ENCODE results near the gene IGSF9B.

DNA sequence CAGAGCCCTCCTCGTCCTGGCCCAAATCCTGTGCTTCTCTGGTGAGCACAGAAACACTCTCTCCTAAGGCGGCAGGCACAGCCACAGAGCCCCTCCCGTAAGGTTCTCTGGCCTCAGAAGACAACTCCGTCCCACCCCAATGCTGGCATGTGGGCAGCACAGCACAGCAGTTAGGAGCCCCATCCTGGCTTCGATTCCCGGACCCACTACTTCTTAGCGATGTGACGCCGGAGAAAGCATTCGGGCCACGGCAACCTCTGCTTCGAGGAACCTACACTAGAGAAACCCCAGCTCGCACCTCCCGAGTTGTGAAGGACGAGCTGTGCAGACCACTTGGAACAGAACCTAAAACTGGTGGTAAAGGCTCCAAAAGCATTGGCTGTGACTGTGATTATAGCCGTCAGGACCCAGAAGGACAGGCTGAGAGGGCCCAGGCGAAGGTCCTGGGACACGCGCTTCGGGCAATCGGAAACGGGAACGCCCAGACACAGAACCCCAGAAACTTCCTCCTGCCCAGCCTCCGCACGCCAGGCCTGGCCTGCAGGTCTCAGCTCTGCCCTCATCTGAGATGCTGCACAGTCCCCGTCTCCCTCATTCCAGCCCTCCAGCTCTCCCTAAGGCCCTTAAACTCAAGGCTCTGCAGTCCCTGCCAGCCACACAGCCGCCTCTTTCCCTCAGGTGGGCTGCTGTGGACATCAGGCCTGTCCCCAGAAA lies 26.6 kb downstream of the IGSF9B start:
- TF ChIP-seq EP300 (IDR thresholded peaks at IDR 0.05) (no peak), POLR2A (IDR thresholded peaks at IDR 0.05) (no peak)
- TF ChIP-seq, protein P1, sequence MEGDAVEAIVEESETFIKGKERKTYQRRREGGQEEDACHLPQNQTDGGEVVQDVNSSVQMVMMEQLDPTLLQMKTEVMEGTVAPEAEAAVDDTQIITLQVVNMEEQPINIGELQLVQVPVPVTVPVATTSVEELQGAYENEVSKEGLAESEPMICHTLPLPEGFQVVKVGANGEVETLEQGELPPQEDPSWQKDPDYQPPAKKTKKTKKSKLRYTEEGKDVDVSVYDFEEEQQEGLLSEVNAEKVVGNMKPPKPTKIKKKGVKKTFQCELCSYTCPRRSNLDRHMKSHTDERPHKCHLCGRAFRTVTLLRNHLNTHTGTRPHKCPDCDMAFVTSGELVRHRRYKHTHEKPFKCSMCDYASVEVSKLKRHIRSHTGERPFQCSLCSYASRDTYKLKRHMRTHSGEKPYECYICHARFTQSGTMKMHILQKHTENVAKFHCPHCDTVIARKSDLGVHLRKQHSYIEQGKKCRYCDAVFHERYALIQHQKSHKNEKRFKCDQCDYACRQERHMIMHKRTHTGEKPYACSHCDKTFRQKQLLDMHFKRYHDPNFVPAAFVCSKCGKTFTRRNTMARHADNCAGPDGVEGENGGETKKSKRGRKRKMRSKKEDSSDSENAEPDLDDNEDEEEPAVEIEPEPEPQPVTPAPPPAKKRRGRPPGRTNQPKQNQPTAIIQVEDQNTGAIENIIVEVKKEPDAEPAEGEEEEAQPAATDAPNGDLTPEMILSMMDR (IDR thresholded peaks at IDR 0.05), result no peak
